ENCODE data around the gene CTSD. TPM values are rescaled to one million over a fixed set of nuclear protein-coding genes. Genes with fewer than 3 reads are reported as not detected.
"Not testable (repeated sequence)": the region's sequence is repeated elsewhere in the genome, so short reads cannot be mapped to it uniquely, and the experiment has no call there.

Gene CTSD
- polyA plus RNA-seq (2014; cell fraction: cytosol; rRNA removed), result 77.7 and 81.6 TPM in 2 replicates
- 46.8 and 46.9 TPM in 2 replicates for polyA plus RNA-seq (2014; cell fraction: nucleus; rRNA removed)

- peak; percentile 68 for DNase-seq (ENCODE audit: low spot score)
Observed at GRCh38 chr11:1763796-1764661, at the start of gene CTSD. Gene CTSD (minus strand): TSS chr11:1763927. CDS start chr11:1763859, 68 bp downstream.

- DNase-seq (ENCODE audit: low spot score), result not testable (repeated sequence)
Observed at GRCh38 chr11:1813356-1813755, 49.6 kb upstream of the CTSD start.

- DNase-seq (ENCODE audit: low spot score), result no peak
Observed at GRCh38 chr11:1812801-1813200, 49.1 kb upstream of the CTSD start.

GRCh38 chr11:1812274-1812673, 48.5 kb upstream of the CTSD start:
- DNase-seq (ENCODE audit: low spot score), result no peak

- DNase-seq (ENCODE audit: low spot score), result no peak
Observed at GRCh38 chr11:1810761-1811160, 47.0 kb upstream of the CTSD start.

GRCh38 chr11:1807264-1807995, 43.7 kb upstream of the CTSD start:
- DNase-seq (ENCODE audit: low spot score), result no peak

GRCh38 chr11:1805525-1805924, 41.8 kb upstream of the CTSD start:
- DNase-seq (ENCODE audit: low spot score), result no peak

- not testable (repeated sequence) for DNase-seq (ENCODE audit: low spot score)
Observed at GRCh38 chr11:1803835-1804519, 40.2 kb upstream of the CTSD start.

- no peak for DNase-seq (ENCODE audit: low spot score)
Observed at GRCh38 chr11:1803246-1803645, 39.5 kb upstream of the CTSD start.

GRCh38 chr11:1797391-1798125, 33.8 kb upstream of the CTSD start:
- DNase-seq (ENCODE audit: low spot score), result no peak

GRCh38 chr11:1796413-1797011, 32.8 kb upstream of the CTSD start:
- no peak for DNase-seq (ENCODE audit: low spot score)

- no peak for DNase-seq (ENCODE audit: low spot score)
Observed at GRCh38 chr11:1793081-1793480, 29.4 kb upstream of the CTSD start.

- DNase-seq (ENCODE audit: low spot score), result no peak
Observed at GRCh38 chr11:1792461-1792860, 28.7 kb upstream of the CTSD start.

GRCh38 chr11:1791912-1792311, 28.2 kb upstream of the CTSD start:
- no peak for DNase-seq (ENCODE audit: low spot score)

- no peak for DNase-seq (ENCODE audit: low spot score)
Observed at GRCh38 chr11:1786466-1786865, 22.7 kb upstream of the CTSD start.

GRCh38 chr11:1785749-1786413, 22.2 kb upstream of the CTSD start:
- DNase-seq (ENCODE audit: low spot score), result no peak

GRCh38 chr11:1784761-1785650, 21.3 kb upstream of the CTSD start:
- no peak for DNase-seq (ENCODE audit: low spot score)

- DNase-seq (ENCODE audit: low spot score), result no peak
Observed at GRCh38 chr11:1783725-1784529, 20.2 kb upstream of the CTSD start.
